ENCODE data around the gene MDGA2. TPM values are rescaled to one million over a fixed set of nuclear protein-coding genes. Genes with fewer than 3 reads are reported as not detected.

The MDGA2 gene
- total RNA-seq, 5 donors from 2014 or later (not counting 1 experiment from before 2014, with no cell fraction given), result not detected

DNA sequence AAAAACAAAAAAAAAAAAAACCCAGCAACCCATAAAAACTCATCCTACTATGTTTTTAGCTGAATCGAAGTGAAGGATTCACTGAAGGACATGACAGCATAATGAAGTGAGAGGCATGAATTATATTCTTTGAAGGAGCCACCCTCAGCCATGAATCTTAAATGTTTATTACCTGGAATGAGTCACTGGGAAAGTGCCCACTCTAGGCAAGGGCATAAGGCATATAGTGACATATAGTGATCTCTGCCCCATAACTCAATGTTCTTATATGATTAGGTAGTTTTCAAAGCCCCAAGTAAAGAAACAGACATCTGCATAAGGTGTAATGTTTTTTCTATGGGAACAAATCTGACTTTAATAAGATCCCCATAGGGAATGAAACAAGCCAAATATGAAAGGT, 79.9 kb downstream of the MDGA2 start:
- ChIA-PET CTCF (no interaction called here), POLR2A (interaction anchor here in 1 of 2 donors (0.6 kb wide), 1 partner anchor 303 kb away, joined by 5 read pairs; no protein-coding TSS in a partner anchor)
- WGBS (ENCODE audit: insufficient coverage), result no CpG with 5 or more reads among the region's 1 CpG
- Histone ChIP-seq H3K27ac (ENCODE audit: low read length) (no peak overlapping the region), H3K36me3 (ENCODE audit: control insufficient read depth in 2 of 2, extremely low read depth in 1 of 2, insufficient read depth in 1 of 2, low read length in 1 of 2) (no peaks in the 10 kb centered on the region), H3K4me1 (ENCODE audit: control insufficient read depth in 1 of 2, extremely low read depth in 1 of 2, insufficient read depth in 2 of 2, low read length in 2 of 2) (no peaks in the 10 kb centered on the region), H3K4me3 (ENCODE audit: control insufficient read depth in 1 of 2, extremely low read depth in 1 of 2, low read length in 1 of 2) (no peak overlapping the region), H3K9me3 (no peaks in the 10 kb centered on the region), H3K27me3 (replicated peaks in 1 of 2; ENCODE audit: control insufficient read depth in 2 of 2, extremely low read depth in 1 of 2, insufficient read depth in 2 of 2, low read length in 1 of 2) (no peaks in the 10 kb centered on the region)
- H3K4me3 Mint-ChIP-seq, result no peak overlapping the region
- DNase-seq, result no peak
- H3K9me3 Mint-ChIP-seq, result peaks cover 10 to 13% (median 10%) of the 10 kb centered on the region in 3 donors
- no peak for ATAC-seq (replicated peaks in 1 of 4)
- no peaks in the 10 kb centered on the region for H3K36me3 Mint-ChIP-seq
- no peak overlapping the region for H3K27ac Mint-ChIP-seq
- H3K4me1 Mint-ChIP-seq, result no peaks in the 10 kb centered on the region
- no peaks in the 10 kb centered on the region for H3K27me3 Mint-ChIP-seq

DNA sequence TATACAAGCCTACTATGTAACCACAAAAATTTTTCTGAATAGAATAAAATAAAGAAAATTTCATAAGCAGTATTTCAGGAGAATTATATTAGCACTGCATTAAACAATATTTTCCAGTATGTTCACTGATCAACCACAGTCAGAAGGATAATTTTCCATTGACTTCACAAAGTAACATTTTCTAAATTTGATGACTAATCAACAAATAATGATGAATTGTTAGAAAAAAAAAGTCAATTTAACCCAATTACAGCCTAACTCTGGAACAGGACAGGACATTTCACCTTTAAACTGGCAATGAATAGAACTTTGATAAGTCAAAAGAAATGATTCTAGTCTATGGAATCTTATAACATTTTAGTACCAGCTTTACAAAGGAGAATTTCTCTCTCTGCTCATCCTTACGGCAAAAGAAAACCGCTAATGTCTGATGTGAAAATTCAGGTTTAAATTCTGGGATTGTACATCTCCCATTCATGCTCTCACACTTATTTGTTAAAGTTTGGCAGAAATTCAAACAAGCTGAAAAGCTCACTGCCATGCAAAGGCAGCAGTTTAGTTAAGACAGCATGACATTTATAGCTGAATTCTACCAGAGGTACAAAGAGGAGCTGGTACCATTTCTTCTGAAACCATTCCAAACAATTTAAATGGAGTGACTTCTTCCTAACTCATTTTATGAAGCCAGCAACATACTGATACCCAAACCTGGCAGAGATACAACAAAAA, 84.5 kb downstream of the MDGA2 start:
- ATAC-seq (replicated peaks in 1 of 4) (no peak), DNase-seq (no peak)
- no peak overlapping the region for H3K27ac Mint-ChIP-seq
- no peaks in the 10 kb centered on the region for H3K27me3 Mint-ChIP-seq
- H3K4me1 Mint-ChIP-seq, result no peaks in the 10 kb centered on the region
- ChIA-PET CTCF (no interaction called here), POLR2A (no interaction called here)
- Histone ChIP-seq H3K36me3 (ENCODE audit: control insufficient read depth in 2 of 2, extremely low read depth in 1 of 2, insufficient read depth in 1 of 2, low read length in 1 of 2) (no peaks in the 10 kb centered on the region), H3K27me3 (replicated peaks in 1 of 2; ENCODE audit: control insufficient read depth in 2 of 2, extremely low read depth in 1 of 2, insufficient read depth in 2 of 2, low read length in 1 of 2) (no peaks in the 10 kb centered on the region), H3K4me3 (ENCODE audit: control insufficient read depth in 1 of 2, extremely low read depth in 1 of 2, low read length in 1 of 2) (no peak overlapping the region), H3K9me3 (no peaks in the 10 kb centered on the region), H3K4me1 (ENCODE audit: control insufficient read depth in 1 of 2, extremely low read depth in 1 of 2, insufficient read depth in 2 of 2, low read length in 2 of 2) (no peaks in the 10 kb centered on the region), H3K27ac (ENCODE audit: low read length) (no peak overlapping the region)
- WGBS (ENCODE audit: insufficient coverage), result no CpG with 5 or more reads among the region's 2 CpGs
- H3K36me3 Mint-ChIP-seq, result no peaks in the 10 kb centered on the region
- peaks cover 13 to 17% (median 14%) of the 10 kb centered on the region in 3 donors for H3K9me3 Mint-ChIP-seq
- no peak overlapping the region for H3K4me3 Mint-ChIP-seq

DNA sequence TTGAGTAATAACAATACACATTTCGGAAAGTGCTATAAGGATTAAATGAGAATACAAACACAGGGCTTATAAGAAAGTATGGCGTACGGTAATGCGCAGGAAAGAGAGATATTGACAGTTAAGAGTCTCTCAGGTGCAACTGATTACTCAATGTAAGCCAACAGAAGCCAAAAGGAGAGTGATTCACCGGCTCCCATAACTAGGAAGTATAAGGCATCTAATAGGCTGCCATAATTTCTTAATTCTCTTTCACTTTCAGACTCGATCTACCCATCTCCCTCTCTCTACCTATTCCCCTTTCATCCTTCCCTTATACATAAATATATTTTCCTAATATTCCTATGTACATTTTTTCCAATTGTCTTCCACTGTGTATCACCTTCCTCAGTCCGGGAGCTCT, 90.0 kb downstream of the MDGA2 start:
- Mint-ChIP-seq H3K4me1 (no peaks in the 10 kb centered on the region), H3K36me3 (no peaks in the 10 kb centered on the region), H3K27me3 (no peaks in the 10 kb centered on the region), H3K4me3 (no peak overlapping the region), H3K27ac (no peak overlapping the region), H3K9me3 (peaks cover 7% of the 10 kb centered on the region in 3 donors)
- no peak overlapping the region for H3K27ac ChIP-seq (ENCODE audit: low read length)
- no peaks in the 10 kb centered on the region for H3K9me3 ChIP-seq
- POLR2A ChIA-PET, result no interaction called here
- 91% methylated on average over 1 of the region's 7 CpGs for WGBS (ENCODE audit: insufficient coverage)
- DNase-seq (no peak), ATAC-seq (replicated peaks in 1 of 4) (no peak)
- no peaks in the 10 kb centered on the region for H3K36me3 ChIP-seq (ENCODE audit: control insufficient read depth in 2 of 2, extremely low read depth in 1 of 2, insufficient read depth in 1 of 2, low read length in 1 of 2)
- CTCF ChIA-PET, result no interaction called here
- no peaks in the 10 kb centered on the region for H3K27me3 ChIP-seq (replicated peaks in 1 of 2; ENCODE audit: control insufficient read depth in 2 of 2, extremely low read depth in 1 of 2, insufficient read depth in 2 of 2, low read length in 1 of 2)
- no peak overlapping the region for H3K4me3 ChIP-seq (ENCODE audit: control insufficient read depth in 1 of 2, extremely low read depth in 1 of 2, low read length in 1 of 2)
- no peaks in the 10 kb centered on the region for H3K4me1 ChIP-seq (ENCODE audit: control insufficient read depth in 1 of 2, extremely low read depth in 1 of 2, insufficient read depth in 2 of 2, low read length in 2 of 2)

DNA sequence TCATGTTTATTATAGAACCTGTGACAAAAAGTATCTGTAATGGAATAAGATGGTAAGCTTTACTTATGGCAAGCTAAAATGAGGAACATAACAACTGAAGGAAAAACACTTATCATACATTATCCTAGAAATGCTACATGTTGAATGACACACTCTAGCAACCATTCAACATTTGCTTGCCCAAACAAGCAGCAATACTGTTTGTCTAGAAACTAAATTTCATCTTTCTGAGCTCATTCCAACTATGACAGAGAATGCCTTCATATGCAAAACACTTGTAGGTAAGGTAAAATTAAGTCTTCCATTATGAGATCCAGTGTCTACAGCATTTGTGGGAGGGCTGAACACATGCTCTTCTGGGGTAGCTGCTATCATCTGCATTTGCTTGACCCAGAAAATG, 108.1 kb downstream of the MDGA2 start:
- H3K9me3 Mint-ChIP-seq, result peaks cover 13 to 27% (median 21%) of the 10 kb centered on the region in 3 donors
- POLR2A ChIA-PET, result no interaction called here
- no peaks in the 10 kb centered on the region for H3K9me3 ChIP-seq
- no peak overlapping the region for H3K4me3 ChIP-seq (ENCODE audit: control insufficient read depth in 1 of 2, extremely low read depth in 1 of 2, low read length in 1 of 2)
- H3K27ac ChIP-seq (ENCODE audit: low read length), result no peak overlapping the region
- no peaks in the 10 kb centered on the region for H3K27me3 ChIP-seq (replicated peaks in 1 of 2; ENCODE audit: control insufficient read depth in 2 of 2, extremely low read depth in 1 of 2, insufficient read depth in 2 of 2, low read length in 1 of 2)
- no peak overlapping the region for H3K4me3 Mint-ChIP-seq
- H3K27me3 Mint-ChIP-seq, result no peaks in the 10 kb centered on the region
- H3K4me1 Mint-ChIP-seq, result no peaks in the 10 kb centered on the region
- CTCF ChIA-PET, result no interaction called here
- ATAC-seq (replicated peaks in 1 of 4) (no peak), DNase-seq (no peak)
- no peaks in the 10 kb centered on the region for H3K36me3 ChIP-seq (ENCODE audit: control insufficient read depth in 2 of 2, extremely low read depth in 1 of 2, insufficient read depth in 1 of 2, low read length in 1 of 2)
- no peaks in the 10 kb centered on the region for H3K4me1 ChIP-seq (ENCODE audit: control insufficient read depth in 1 of 2, extremely low read depth in 1 of 2, insufficient read depth in 2 of 2, low read length in 2 of 2)
- no peak overlapping the region for H3K27ac Mint-ChIP-seq
- H3K36me3 Mint-ChIP-seq, result no peaks in the 10 kb centered on the region

- Mint-ChIP-seq H3K4me3 (no peak overlapping the region), H3K9me3 (peaks cover 12 to 16% (median 13%) of the 10 kb centered on the region in 3 donors), H3K36me3 (no peaks in the 10 kb centered on the region), H3K4me1 (no peaks in the 10 kb centered on the region), H3K27ac (no peak overlapping the region), H3K27me3 (no peaks in the 10 kb centered on the region)
- ChIA-PET CTCF (no interaction called here), POLR2A (no interaction called here)
- no peak for DNase-seq
- no peaks in the 10 kb centered on the region for H3K27me3 ChIP-seq (replicated peaks in 1 of 2; ENCODE audit: control insufficient read depth in 2 of 2, extremely low read depth in 1 of 2, insufficient read depth in 2 of 2, low read length in 1 of 2)
- H3K36me3 ChIP-seq (ENCODE audit: control insufficient read depth in 2 of 2, extremely low read depth in 1 of 2, insufficient read depth in 1 of 2, low read length in 1 of 2), result no peaks in the 10 kb centered on the region
- H3K27ac ChIP-seq (ENCODE audit: low read length), result no peak overlapping the region
- H3K4me1 ChIP-seq (ENCODE audit: control insufficient read depth in 1 of 2, extremely low read depth in 1 of 2, insufficient read depth in 2 of 2, low read length in 2 of 2), result no peaks in the 10 kb centered on the region
- H3K4me3 ChIP-seq (ENCODE audit: control insufficient read depth in 1 of 2, extremely low read depth in 1 of 2, low read length in 1 of 2), result no peak overlapping the region
- H3K9me3 ChIP-seq, result no peaks in the 10 kb centered on the region
- no peak for ATAC-seq (replicated peaks in 1 of 4)
- WGBS (ENCODE audit: insufficient coverage), result no CpG with 5 or more reads among the region's 1 CpG
Observed at GRCh38 chr14:47557894-47558293, 117.5 kb downstream of the MDGA2 start.

GRCh38 chr14:47555333-47555732, 120.1 kb downstream of the MDGA2 start:
- no peak overlapping the region for H3K27ac ChIP-seq (ENCODE audit: low read length)
- Mint-ChIP-seq H3K4me3 (no peak overlapping the region), H3K27me3 (no peaks in the 10 kb centered on the region), H3K9me3 (peaks cover 1 to 6% (median 2%) of the 10 kb centered on the region in 3 donors), H3K4me1 (no peaks in the 10 kb centered on the region), H3K27ac (no peak overlapping the region), H3K36me3 (no peaks in the 10 kb centered on the region)
- DNase-seq, result no peak
- H3K4me3 ChIP-seq (ENCODE audit: control insufficient read depth in 1 of 2, extremely low read depth in 1 of 2, low read length in 1 of 2), result no peak overlapping the region
- ChIA-PET CTCF (interaction anchor here in 1 of 2 donors (0.7 kb wide), 1 partner anchor 48 kb away, joined by 3 read pairs; no protein-coding TSS in a partner anchor), POLR2A (no interaction called here)
- no peak for ATAC-seq (replicated peaks in 1 of 4)
- H3K27me3 ChIP-seq (replicated peaks in 1 of 2; ENCODE audit: control insufficient read depth in 2 of 2, extremely low read depth in 1 of 2, insufficient read depth in 2 of 2, low read length in 1 of 2), result no peaks in the 10 kb centered on the region
- no peaks in the 10 kb centered on the region for H3K36me3 ChIP-seq (ENCODE audit: control insufficient read depth in 2 of 2, extremely low read depth in 1 of 2, insufficient read depth in 1 of 2, low read length in 1 of 2)
- no peaks in the 10 kb centered on the region for H3K4me1 ChIP-seq (ENCODE audit: control insufficient read depth in 1 of 2, extremely low read depth in 1 of 2, insufficient read depth in 2 of 2, low read length in 2 of 2)
- H3K9me3 ChIP-seq, result no peaks in the 10 kb centered on the region

DNA sequence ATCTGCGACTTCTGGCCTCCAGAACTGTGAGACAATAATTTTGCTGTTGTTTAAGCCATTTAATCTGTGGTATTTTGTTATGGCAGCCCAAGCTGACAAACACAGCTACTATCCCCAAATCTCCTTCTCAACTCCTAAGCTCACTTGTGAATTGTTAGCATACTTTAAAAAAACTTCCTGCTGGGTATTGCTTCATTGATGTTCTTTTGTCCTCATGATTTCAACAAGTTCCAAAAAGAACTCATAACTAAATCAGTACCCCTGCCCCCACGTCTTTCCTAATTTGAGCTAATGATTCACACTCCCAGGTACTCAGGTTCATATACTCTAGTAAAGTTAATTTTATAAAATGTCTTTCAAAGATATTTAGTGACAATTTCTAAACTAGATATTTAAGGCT, 125.5 kb downstream of the MDGA2 start:
- Mint-ChIP-seq H3K27me3 (no peaks in the 10 kb centered on the region), H3K4me1 (no peaks in the 10 kb centered on the region), H3K4me3 (no peak overlapping the region), H3K27ac (no peak overlapping the region), H3K36me3 (no peaks in the 10 kb centered on the region), H3K9me3 (peaks cover 0 to 12% (median 3%) of the 10 kb centered on the region in 3 donors)
- H3K4me1 ChIP-seq (ENCODE audit: control insufficient read depth in 1 of 2, extremely low read depth in 1 of 2, insufficient read depth in 2 of 2, low read length in 2 of 2), result no peaks in the 10 kb centered on the region
- no peak for DNase-seq
- H3K27ac ChIP-seq (ENCODE audit: low read length), result no peak overlapping the region
- CTCF ChIA-PET, result no interaction called here
- H3K9me3 ChIP-seq, result no peaks in the 10 kb centered on the region
- ATAC-seq (replicated peaks in 1 of 4), result no peak
- no peaks in the 10 kb centered on the region for H3K27me3 ChIP-seq (replicated peaks in 1 of 2; ENCODE audit: control insufficient read depth in 2 of 2, extremely low read depth in 1 of 2, insufficient read depth in 2 of 2, low read length in 1 of 2)
- no peak overlapping the region for H3K4me3 ChIP-seq (ENCODE audit: control insufficient read depth in 1 of 2, extremely low read depth in 1 of 2, low read length in 1 of 2)
- no CpG with 5 or more reads among the region's 2 CpGs for WGBS (ENCODE audit: insufficient coverage)
- no peaks in the 10 kb centered on the region for H3K36me3 ChIP-seq (ENCODE audit: control insufficient read depth in 2 of 2, extremely low read depth in 1 of 2, insufficient read depth in 1 of 2, low read length in 1 of 2)
- POLR2A ChIA-PET, result no interaction called here
